Measurements from ENCODE around the gene KISS1R. TPM values are rescaled to one million over a fixed set of nuclear protein-coding genes. Genes with fewer than 3 reads are reported as not detected.
A peak's percentile ranks its signal among the peaks of the same experiment; 100 is the strongest.

Gene KISS1R
- 10 to 100 TPM; 12.2 to 13.3 TPM for total RNA-seq

GRCh38 chr19:917323-918151 is at the start of gene KISS1R:
Gene KISS1R (plus strand): TSS chr19:917333. CDS start chr19:917503, 170 bp downstream.
- peak; percentile 63 for DNase-seq
- no peaks in the 10 kb centered on the region for H3K27me3 Mint-ChIP-seq
- H3K9me3 Mint-ChIP-seq: no peaks in the 10 kb centered on the region
- peak within 1 kb of the TSS; percentile 80 for H3K4me3 Mint-ChIP-seq
- H3K36me3 Mint-ChIP-seq: peaks cover 4% of the 10 kb centered on the region
- peaks cover 11% of the 10 kb centered on the region for H3K4me1 Mint-ChIP-seq
- H3K27ac Mint-ChIP-seq: no peak within 1 kb of the TSS

GRCh38 chr19:867855-868457 is 49.2 kb upstream of the KISS1R start:
- peaks cover 16% of the 10 kb centered on the region for H3K4me1 Mint-ChIP-seq
- H3K27me3 Mint-ChIP-seq: no peaks in the 10 kb centered on the region
- no peak overlapping the region for H3K4me3 Mint-ChIP-seq
- no peaks in the 10 kb centered on the region for H3K9me3 Mint-ChIP-seq
- H3K27ac Mint-ChIP-seq: no peak overlapping the region
- DNase-seq: no peak
- peaks cover 3% of the 10 kb centered on the region for H3K36me3 Mint-ChIP-seq

- no peak for DNase-seq
- Mint-ChIP-seq H3K9me3 (no peaks in the 10 kb centered on the region), H3K4me3 (no peak overlapping the region), H3K27me3 (no peaks in the 10 kb centered on the region), H3K36me3 (peaks cover 3% of the 10 kb centered on the region), H3K27ac (no peak overlapping the region), H3K4me1 (peaks cover 11% of the 10 kb centered on the region)
Measured at GRCh38 chr19:868458-869244, 48.5 kb upstream of the KISS1R start.

- Mint-ChIP-seq H3K4me3 (no peak overlapping the region), H3K36me3 (peaks cover 3% of the 10 kb centered on the region), H3K27me3 (no peaks in the 10 kb centered on the region), H3K27ac (no peak overlapping the region), H3K4me1 (peaks cover 9% of the 10 kb centered on the region), H3K9me3 (no peaks in the 10 kb centered on the region)
- no peak for DNase-seq
Measured at GRCh38 chr19:869245-870177, 47.6 kb upstream of the KISS1R start.

GRCh38 chr19:870314-870713 is 46.8 kb upstream of the KISS1R start:
- Mint-ChIP-seq H3K27ac (no peak overlapping the region), H3K4me3 (peak overlapping the region; percentile 18), H3K36me3 (peaks cover 3% of the 10 kb centered on the region), H3K27me3 (no peaks in the 10 kb centered on the region), H3K4me1 (peaks cover 9% of the 10 kb centered on the region), H3K9me3 (no peaks in the 10 kb centered on the region)
- DNase-seq: no peak

GRCh38 chr19:870963-871401 is 46.2 kb upstream of the KISS1R start:
- H3K27me3 Mint-ChIP-seq: no peaks in the 10 kb centered on the region
- no peak overlapping the region for H3K27ac Mint-ChIP-seq
- no peak overlapping the region for H3K4me3 Mint-ChIP-seq
- H3K4me1 Mint-ChIP-seq: peaks cover 9% of the 10 kb centered on the region
- DNase-seq: no peak
- H3K36me3 Mint-ChIP-seq: peaks cover 3% of the 10 kb centered on the region
- no peaks in the 10 kb centered on the region for H3K9me3 Mint-ChIP-seq

GRCh38 chr19:871446-872265 is 45.5 kb upstream of the KISS1R start:
- no peaks in the 10 kb centered on the region for H3K9me3 Mint-ChIP-seq
- H3K4me3 Mint-ChIP-seq: peak overlapping the region; percentile 29
- no peaks in the 10 kb centered on the region for H3K27me3 Mint-ChIP-seq
- DNase-seq: no peak
- peaks cover 9% of the 10 kb centered on the region for H3K4me1 Mint-ChIP-seq
- H3K27ac Mint-ChIP-seq: no peak overlapping the region
- peaks cover 3% of the 10 kb centered on the region for H3K36me3 Mint-ChIP-seq

GRCh38 chr19:872266-872951 is 44.7 kb upstream of the KISS1R start:
- DNase-seq: peak; percentile 86
- no peaks in the 10 kb centered on the region for H3K9me3 Mint-ChIP-seq
- H3K27ac Mint-ChIP-seq: peak overlapping the region; percentile 48
- peaks cover 3% of the 10 kb centered on the region for H3K36me3 Mint-ChIP-seq
- H3K4me1 Mint-ChIP-seq: peaks cover 9% of the 10 kb centered on the region
- peak overlapping the region; percentile 45 for H3K4me3 Mint-ChIP-seq
- H3K27me3 Mint-ChIP-seq: no peaks in the 10 kb centered on the region

- peaks cover 9% of the 10 kb centered on the region for H3K4me1 Mint-ChIP-seq
Measured at GRCh38 chr19:873084-873483, 44.0 kb upstream of the KISS1R start.

GRCh38 chr19:873561-874041 is 43.5 kb upstream of the KISS1R start:
- Mint-ChIP-seq H3K27ac (no peak overlapping the region), H3K36me3 (peaks cover 3% of the 10 kb centered on the region), H3K4me1 (peaks cover 9% of the 10 kb centered on the region), H3K9me3 (no peaks in the 10 kb centered on the region), H3K27me3 (no peaks in the 10 kb centered on the region), H3K4me3 (no peak overlapping the region)
- no peak for DNase-seq

More at GRCh38 chr19:873084-873483, 44.0 kb upstream of the KISS1R start:
- Mint-ChIP-seq H3K4me3 (no peak overlapping the region), H3K9me3 (no peaks in the 10 kb centered on the region), H3K27me3 (no peaks in the 10 kb centered on the region), H3K36me3 (peaks cover 3% of the 10 kb centered on the region), H3K27ac (no peak overlapping the region)
- peak; percentile 60 for DNase-seq

GRCh38 chr19:875265-875879 is 41.8 kb upstream of the KISS1R start:
- Mint-ChIP-seq H3K9me3 (no peaks in the 10 kb centered on the region), H3K36me3 (peaks cover under 1% of the 10 kb centered on the region), H3K4me3 (no peak overlapping the region), H3K4me1 (peaks cover 9% of the 10 kb centered on the region), H3K27me3 (no peaks in the 10 kb centered on the region), H3K27ac (no peak overlapping the region)
- DNase-seq: no peak

GRCh38 chr19:876089-876488 is 41.0 kb upstream of the KISS1R start:
- Mint-ChIP-seq H3K9me3 (no peaks in the 10 kb centered on the region), H3K36me3 (no peaks in the 10 kb centered on the region), H3K4me1 (peaks cover 9% of the 10 kb centered on the region), H3K4me3 (no peak overlapping the region), H3K27me3 (no peaks in the 10 kb centered on the region), H3K27ac (no peak overlapping the region)
- DNase-seq: no peak

All from activated naive CD8-positive, alpha-beta T cell treated with anti-CD3 and anti-CD28 coated beads for 36 hours (primary cell).